Naive B cell (primary cell): ENCODE measurements around the gene TAPBP. TPM values are rescaled to one million over a fixed set of nuclear protein-coding genes. Genes with fewer than 3 reads are reported as not detected.
"Not testable (repeated sequence)": the region's sequence is repeated elsewhere in the genome, so short reads cannot be mapped to it uniquely, and the experiment has no call there.

Source experiments
- ATAC-seq, 2 donors: fragments of 150-1000 bp; cut with Tn5 transposase; 2 replicates each; pipeline ENCODE4 v1.10.0; 2021; ENCODE audit warnings: low read depth in 2 of 2, mild to moderate bottlenecking in 2 of 2, moderate library complexity in 2 of 2
- DNase-seq: peaks from one replicate; pipeline ENCODE4 v3.0.0; 2022
- H3K27ac Mint-ChIP-seq, 6 donors: one replicate each; pipeline ENCODE4 v1.8.0; 2020 to 2022; ENCODE audit warnings: mild to moderate bottlenecking in 6 of 6, mixed read lengths in 6 of 6, moderate library complexity in 5 of 6, inconsistent platforms in 2 of 6
- H3K27me3 Mint-ChIP-seq, 3 donors: one replicate each; pipeline ENCODE4 v1.8.0; 2021 to 2022; ENCODE audit warnings: mixed read lengths in 3 of 3, mild to moderate bottlenecking in 1 of 3
- H3K36me3 Mint-ChIP-seq, 2 donors: one replicate each; pipeline ENCODE4 v1.8.0; 2020 to 2022; ENCODE audit warnings: mixed read lengths in 2 of 2, inconsistent platforms in 1 of 2, mild to moderate bottlenecking in 1 of 2
- H3K4me1 Mint-ChIP-seq, 3 donors: one replicate each; pipeline ENCODE4 v1.8.0; 2020 to 2022; ENCODE audit warnings: mixed read lengths in 3 of 3, inconsistent platforms in 1 of 3, mild to moderate bottlenecking in 1 of 3, moderate library complexity in 1 of 3
- H3K4me3 Mint-ChIP-seq, 8 donors: one replicate each; pipeline ENCODE4 v1.8.0; 2020 to 2022; ENCODE audit warnings: mild to moderate bottlenecking in 8 of 8, mixed read lengths in 8 of 8, moderate library complexity in 8 of 8, inconsistent platforms in 2 of 8
- H3K9me3 Mint-ChIP-seq, 7 donors: one replicate each; pipeline ENCODE4 v1.8.0; 2020 to 2022; ENCODE audit warnings: mixed read lengths in 7 of 7, mild to moderate bottlenecking in 5 of 7, inconsistent platforms in 2 of 7, moderate library complexity in 1 of 7
- polyA plus RNA-seq, 6 donors: library from polyadenylated mRNA; unstranded; fragments of 300-500 nt; fragmentation: Illumina TruSeq; gene quantifications; one replicate each; pipeline ENCODE4 v1.2.3, GENCODE V29; 2021; ENCODE audit warnings: low read depth in 6 of 6

Gene TAPBP
- 100 to 1,000 TPM; 450 to 564 (median 508) TPM for polyA plus RNA-seq

DNA sequence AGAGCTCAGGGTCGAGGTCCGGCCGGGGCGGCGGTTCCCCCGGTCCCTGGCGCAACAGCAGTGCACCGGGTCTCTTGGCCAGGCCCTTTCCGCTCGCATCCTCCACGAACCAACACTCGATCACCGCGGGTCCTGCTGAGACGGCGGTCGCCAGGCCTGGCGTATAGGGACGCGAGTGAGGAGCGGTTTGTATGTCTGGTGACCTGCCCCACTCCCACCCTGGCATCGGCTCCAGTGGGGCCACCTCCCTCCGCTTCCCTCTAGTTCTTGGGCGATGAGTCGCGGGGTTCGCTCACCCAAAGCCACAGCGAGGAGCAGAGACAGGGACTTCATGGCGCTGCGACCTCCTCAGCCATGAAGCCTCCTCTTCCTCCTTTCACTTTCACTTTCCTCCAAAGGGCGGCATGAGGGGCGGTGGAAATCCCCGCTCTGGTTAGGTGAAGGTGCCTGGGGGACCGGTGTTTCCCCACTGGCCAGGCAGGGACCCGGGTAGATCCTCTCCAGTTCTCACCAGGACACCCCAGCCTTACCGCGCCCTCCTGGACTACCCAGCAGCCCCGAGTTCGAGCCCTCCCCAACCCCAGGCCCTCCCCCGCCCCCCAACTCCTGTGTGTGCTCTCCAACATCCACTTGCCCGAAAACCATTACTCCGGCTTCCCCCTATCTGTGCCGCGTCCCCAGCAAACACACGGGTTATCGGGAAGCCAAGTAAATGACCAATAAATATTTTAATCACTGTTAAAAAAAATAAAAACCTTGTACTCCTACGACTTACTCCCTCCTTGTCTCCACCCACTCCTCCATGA is at the start of gene TAPBP:
TSS of gene TAPBP (minus strand) at position 370 of the 806 bp plus-strand sequence. CDS start at position 333, 37 bp downstream.
- Mint-ChIP-seq H3K36me3 (peaks cover 5 to 20% of the 10 kb centered on the region in 2 donors), H3K4me3 (peak within 1 kb of the TSS; percentile 94 to 100 (median 99)), H3K9me3 (no peaks in the 10 kb centered on the region), H3K4me1 (peaks cover 54 to 78% (median 71%) of the 10 kb centered on the region in 3 donors), H3K27ac (peak within 1 kb of the TSS; percentile 99 to 100 (median 100)), H3K27me3 (no peaks in the 10 kb centered on the region)
- DNase-seq (peak; percentile 95), ATAC-seq (peak; percentile 63 to 65)

DNA sequence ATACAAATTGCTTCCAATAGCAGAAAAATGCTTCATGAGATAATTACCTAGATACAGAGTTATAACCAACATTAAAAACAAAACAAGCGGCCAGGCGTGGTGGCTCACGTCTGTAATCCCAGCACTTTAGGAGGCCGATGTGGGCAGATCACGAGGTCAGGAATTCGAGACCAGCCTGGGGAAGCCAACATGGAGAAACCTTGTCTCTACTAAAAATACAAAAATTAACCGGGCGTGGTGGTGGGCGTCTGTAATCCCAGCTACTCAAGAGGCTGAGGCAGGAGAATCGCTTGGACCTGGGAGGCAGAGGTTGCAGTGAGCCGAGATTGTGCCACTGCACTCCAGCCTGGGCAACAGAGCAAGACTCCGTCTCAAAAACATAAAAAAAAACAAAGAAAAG is 49.6 kb upstream of the TAPBP start:
- not testable (repeated sequence) for H3K4me1 Mint-ChIP-seq, H3K4me3 Mint-ChIP-seq, ATAC-seq, H3K36me3 Mint-ChIP-seq, H3K9me3 Mint-ChIP-seq, H3K27ac Mint-ChIP-seq, DNase-seq
- H3K27me3 Mint-ChIP-seq, result peaks cover 0 to 12% (median 4%) of the 10 kb centered on the region in 3 donors

DNA sequence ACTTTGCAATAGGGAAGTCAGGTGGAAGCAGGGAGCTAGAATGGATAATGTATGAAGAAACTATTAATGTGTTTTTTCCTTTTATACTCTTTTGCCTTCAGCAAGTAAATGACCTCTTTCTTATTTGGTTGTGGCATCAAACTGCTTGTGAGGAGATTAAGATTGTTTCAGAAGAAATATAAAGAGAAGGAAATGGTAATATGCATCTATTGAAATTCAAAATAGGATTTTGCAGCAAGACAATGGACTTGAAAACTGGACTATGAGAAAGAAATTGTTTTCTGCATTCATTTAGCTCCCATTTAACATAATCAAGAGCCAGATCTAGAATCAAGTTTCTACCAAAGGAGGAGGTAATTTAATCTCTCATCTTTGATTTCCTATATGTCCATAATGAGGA is 45.5 kb upstream of the TAPBP start:
- DNase-seq, result no peak
- H3K4me3 Mint-ChIP-seq, result no peak overlapping the region
- ATAC-seq, result no peak
- no peaks in the 10 kb centered on the region for H3K36me3 Mint-ChIP-seq
- H3K27me3 Mint-ChIP-seq, result peaks cover 0 to 13% (median 12%) of the 10 kb centered on the region in 3 donors
- H3K27ac Mint-ChIP-seq, result peak overlapping the region in 1 of 6 donors; percentile 86
- H3K4me1 Mint-ChIP-seq, result peaks cover 0 to 8% (median 0%) of the 10 kb centered on the region in 3 donors
- no peaks in the 10 kb centered on the region for H3K9me3 Mint-ChIP-seq

DNA sequence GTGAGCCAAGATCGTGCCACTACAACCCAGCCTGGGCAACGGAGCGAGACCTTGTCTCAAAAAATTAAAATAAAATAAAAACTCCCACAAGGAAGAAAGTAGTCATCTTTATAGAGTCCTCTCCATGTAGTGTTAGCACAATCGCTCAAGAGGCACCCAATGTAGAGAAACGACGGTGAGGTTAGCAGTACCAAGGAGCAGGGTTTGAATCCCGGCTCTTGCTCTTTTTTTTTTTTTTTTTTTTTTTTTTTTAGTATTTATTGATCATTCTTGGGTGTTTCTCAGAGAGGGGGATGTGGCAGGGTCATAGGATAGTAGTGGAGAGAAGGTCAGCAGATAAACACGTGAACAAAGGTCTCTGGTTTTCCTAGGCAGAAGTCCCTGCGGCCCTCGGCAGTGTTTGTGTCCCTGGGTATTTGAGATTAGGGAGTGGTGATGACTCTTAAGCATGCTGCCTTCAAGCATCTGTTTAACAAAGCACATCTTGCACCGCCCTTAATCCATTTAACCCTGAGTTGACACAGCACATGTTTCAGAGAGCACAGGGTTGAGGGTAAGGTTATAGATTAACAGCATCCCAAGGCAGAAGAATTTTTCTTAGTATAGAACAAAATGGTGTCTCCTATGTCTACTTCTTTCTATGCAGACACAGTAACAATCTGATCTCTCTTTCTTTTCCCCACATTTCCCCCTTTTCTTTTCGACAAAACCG is 43.4 kb upstream of the TAPBP start:
- not testable (repeated sequence) for H3K4me3 Mint-ChIP-seq, H3K9me3 Mint-ChIP-seq, H3K27ac Mint-ChIP-seq, ATAC-seq, DNase-seq, H3K36me3 Mint-ChIP-seq, H3K4me1 Mint-ChIP-seq
- peaks cover 0 to 13% (median 12%) of the 10 kb centered on the region in 3 donors for H3K27me3 Mint-ChIP-seq

DNA sequence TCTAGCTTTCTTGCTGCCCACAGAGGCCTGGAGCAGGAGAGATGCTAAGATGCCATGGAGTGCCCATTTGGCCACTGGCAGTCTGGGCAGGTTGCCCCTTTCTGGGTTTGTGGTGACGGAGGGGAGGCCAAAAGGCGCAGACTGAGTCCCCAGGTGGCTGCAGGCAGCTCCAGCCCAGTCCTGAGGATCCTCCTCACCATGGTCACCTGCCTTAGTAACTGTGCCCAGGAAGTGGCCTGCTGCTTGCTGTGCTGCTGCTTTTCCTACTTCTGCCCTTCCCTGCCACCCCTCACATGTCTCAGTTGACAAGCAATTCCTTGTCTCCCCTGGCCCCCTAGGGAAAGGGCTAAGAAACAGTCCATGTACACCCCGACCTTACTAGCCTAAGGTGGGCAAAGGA is 42.4 kb upstream of the TAPBP start:
- Mint-ChIP-seq H3K27me3 (peaks cover 0 to 13% (median 12%) of the 10 kb centered on the region in 3 donors), H3K27ac (no peak overlapping the region), H3K36me3 (no peaks in the 10 kb centered on the region), H3K4me1 (peaks cover 0 to 5% (median 3%) of the 10 kb centered on the region in 3 donors), H3K4me3 (no peak overlapping the region), H3K9me3 (no peaks in the 10 kb centered on the region)
- DNase-seq (no peak), ATAC-seq (no peak)

DNA sequence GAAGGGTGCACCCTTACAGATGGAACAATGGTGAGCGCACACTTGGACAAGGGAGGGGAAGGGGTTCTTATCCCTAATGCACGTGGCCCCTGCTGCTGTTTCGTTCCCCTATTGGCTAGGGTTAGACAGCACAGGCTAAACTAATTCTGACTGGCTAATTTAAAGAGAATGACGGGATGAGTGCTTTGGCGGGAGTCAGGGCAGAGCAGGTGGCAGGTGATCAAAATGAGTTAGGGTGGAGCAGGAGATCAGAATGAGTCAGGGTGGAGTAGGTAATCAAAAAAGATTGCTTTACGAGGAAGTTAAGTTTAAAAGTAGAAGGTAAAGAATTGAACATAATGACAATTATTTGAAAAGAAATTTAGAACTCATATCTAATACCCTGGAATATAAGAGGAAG is 42.0 kb upstream of the TAPBP start:
- peaks cover 0 to 13% (median 12%) of the 10 kb centered on the region in 3 donors for H3K27me3 Mint-ChIP-seq
- not testable (repeated sequence) for DNase-seq, ATAC-seq, H3K4me3 Mint-ChIP-seq, H3K4me1 Mint-ChIP-seq, H3K36me3 Mint-ChIP-seq, H3K27ac Mint-ChIP-seq, H3K9me3 Mint-ChIP-seq

DNA sequence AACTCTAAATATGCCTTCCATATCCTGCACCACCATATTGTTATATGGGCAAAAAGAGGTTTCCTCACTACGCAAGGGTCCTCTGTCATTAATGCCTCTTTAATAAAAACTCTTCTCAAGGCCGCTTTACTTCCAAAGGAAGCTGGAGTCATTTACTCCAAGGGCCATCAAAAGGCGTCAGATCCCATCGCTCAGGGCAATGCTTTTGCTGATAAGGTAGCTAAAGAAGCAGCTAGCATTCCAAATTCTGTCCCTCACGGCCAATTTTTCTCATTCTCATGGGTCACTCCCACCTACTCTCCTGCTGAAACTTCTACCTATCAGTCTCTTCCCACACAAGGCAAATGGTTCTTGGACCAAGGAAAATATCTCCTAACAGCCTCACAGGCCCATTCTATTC is 33.9 kb upstream of the TAPBP start:
- Mint-ChIP-seq H3K27me3 (peaks cover 0 to 3% (median 0%) of the 10 kb centered on the region in 3 donors), H3K36me3 (no peaks in the 10 kb centered on the region), H3K27ac (peak overlapping the region in 3 of 6 donors; percentile 21 to 58 (median 30)), H3K4me3 (peak overlapping the region in 1 of 8 donors; percentile 32), H3K4me1 (peaks cover 33 to 41% (median 34%) of the 10 kb centered on the region in 3 donors), H3K9me3 (no peaks in the 10 kb centered on the region)
- DNase-seq (no peak), ATAC-seq (no peak)

DNA sequence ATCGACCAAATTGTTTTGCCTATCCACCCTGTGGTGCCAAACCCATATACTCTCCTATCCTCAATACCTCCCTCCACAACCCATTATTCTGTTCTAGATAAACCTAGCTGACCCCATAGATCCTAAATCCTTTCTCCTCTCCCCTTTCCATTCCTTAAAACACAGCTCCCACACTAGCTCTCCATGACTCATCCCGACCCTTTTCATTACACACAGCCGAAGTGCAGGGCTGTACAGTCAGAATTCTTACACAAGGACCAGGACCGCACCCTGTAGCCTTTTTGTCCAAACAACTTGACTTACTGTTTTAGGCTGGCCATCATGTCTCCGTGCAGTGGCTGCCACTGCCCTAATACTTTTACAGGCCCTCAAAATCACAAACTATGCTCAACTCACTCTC is 33.1 kb upstream of the TAPBP start:
- not testable (repeated sequence) for H3K27me3 Mint-ChIP-seq

DNA sequence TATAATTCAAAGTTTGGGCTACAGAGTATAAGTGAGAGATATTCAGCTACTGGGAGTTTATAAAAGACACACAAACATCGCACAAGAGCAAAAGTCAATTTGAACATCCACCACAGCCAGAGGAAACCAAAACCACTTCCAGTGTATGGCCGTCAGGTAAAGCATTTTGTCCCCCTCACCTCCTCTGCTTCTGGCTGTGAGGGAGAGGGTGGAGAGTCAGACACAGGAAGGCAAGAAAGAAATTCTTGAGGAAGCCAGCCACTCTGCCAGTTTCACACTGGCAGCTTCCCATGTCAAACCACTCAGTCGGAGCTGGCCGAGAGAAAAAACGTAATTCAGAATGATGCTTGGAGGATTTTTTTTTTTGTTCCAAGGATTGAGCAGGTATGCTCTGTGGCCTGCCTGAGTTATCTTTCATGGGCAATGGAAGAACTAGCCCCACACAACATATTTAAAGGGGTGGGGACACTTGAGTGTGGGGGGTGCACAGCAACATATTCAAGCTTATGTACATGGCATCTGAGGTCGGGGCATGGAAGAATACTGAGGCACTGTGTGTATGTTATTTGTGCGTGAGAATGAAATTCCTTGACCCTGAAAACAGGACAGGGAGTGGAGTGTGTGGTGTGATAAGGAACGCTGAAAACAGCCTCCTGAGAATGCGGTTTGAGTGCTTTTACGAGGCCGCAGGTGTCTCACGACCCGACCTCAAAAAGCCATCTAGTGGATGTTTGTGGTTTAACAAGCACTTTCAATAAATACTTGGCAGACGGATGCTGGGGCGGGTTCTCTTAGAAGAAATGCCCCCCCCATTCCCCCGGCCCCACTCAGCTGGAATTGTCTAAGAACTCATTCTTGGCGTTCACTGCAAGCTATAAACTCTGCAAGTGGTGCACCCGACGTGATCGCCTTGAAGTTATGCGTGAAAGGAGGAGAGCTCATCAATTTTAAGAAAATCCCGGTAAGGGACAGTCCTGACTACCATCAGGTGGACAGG is 31.1 kb upstream of the TAPBP start:
- Mint-ChIP-seq H3K4me1 (peaks cover 38 to 50% (median 50%) of the 10 kb centered on the region in 3 donors), H3K4me3 (peak overlapping the region; percentile 74 to 93 (median 84)), H3K9me3 (no peaks in the 10 kb centered on the region), H3K27ac (peak overlapping the region; percentile 65 to 99 (median 96)), H3K27me3 (peaks cover 0 to 3% (median 0%) of the 10 kb centered on the region in 3 donors), H3K36me3 (no peaks in the 10 kb centered on the region)
- ATAC-seq, result peak; percentile 25 to 27
- DNase-seq, result peak; percentile 79

More for the DNA sequence above, 33.1 kb upstream of the TAPBP start:
- H3K36me3 Mint-ChIP-seq, H3K9me3 Mint-ChIP-seq, ATAC-seq, DNase-seq: not testable (repeated sequence)
- Mint-ChIP-seq H3K4me1 (peaks cover 33 to 41% (median 34%) of the 10 kb centered on the region in 3 donors), H3K27ac (peak overlapping the region in 2 of 6 donors; percentile 38 to 50), H3K4me3 (peak overlapping the region in 3 of 8 donors; percentile 5 to 31 (median 29))

DNA sequence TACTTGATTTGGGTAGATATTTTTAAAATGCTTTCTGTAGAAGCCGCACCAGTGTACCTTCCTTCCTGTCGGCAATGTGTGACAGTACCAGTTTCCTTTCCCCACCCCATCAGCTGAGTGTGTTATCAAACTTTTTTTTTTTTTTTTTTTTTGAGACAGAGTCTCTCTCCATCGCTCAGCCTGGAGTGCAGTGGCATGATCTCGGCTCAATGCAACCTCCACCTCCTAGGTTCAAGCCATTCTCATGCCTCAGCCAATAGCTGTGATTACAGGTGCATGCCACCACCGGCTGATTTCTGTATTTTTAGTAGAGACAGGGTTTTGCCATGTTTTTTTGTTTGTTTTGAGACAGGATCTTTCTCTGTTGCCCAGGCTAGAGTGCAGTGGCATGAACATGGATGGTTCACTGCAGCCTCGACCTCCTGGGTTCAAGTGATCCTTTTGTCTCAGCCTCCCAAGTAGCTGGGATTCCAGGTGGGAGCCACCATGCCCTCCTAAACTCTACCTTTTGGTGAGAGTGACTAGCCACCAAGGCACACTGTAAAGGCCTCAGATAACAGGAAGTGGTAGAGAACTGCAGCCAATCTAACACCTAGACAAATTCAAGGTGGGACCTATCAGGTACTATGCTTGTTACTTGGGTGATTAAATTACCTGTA is 30.2 kb upstream of the TAPBP start:
- Mint-ChIP-seq H3K27ac (peak overlapping the region; percentile 93 to 99 (median 96)), H3K36me3 (no peaks in the 10 kb centered on the region), H3K9me3 (no peaks in the 10 kb centered on the region), H3K4me3 (peak overlapping the region; percentile 74 to 93 (median 88)), H3K27me3 (peaks cover 0 to 3% (median 0%) of the 10 kb centered on the region in 3 donors), H3K4me1 (peaks cover 37 to 59% (median 58%) of the 10 kb centered on the region in 3 donors)
- peak; percentile 82 for DNase-seq
- ATAC-seq, result peak; percentile 84 to 85

DNA sequence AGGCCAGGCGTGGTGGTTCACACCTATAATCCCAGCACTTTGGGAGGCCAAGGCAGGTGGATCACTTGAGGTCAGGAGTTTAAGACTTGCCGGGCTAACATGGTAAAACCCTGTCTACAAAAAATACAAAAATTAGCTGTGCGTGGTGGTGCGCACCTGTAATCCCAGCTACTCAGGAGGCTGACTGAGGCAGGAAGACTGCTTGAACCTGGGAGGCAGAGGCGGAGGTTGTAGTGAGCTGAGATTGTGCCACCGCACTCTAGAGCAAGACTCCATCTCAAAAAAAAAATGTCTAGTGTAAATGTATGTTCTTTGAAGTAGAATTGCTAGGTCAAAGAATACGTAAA is 29.7 kb upstream of the TAPBP start:
- not testable (repeated sequence) for ATAC-seq, H3K9me3 Mint-ChIP-seq, H3K27me3 Mint-ChIP-seq, H3K36me3 Mint-ChIP-seq, DNase-seq
- H3K27ac Mint-ChIP-seq, result peak overlapping the region; percentile 93 to 99 (median 96)
- H3K4me1 Mint-ChIP-seq, result peaks cover 35 to 63% (median 63%) of the 10 kb centered on the region in 3 donors
- peak overlapping the region; percentile 74 to 93 (median 88) for H3K4me3 Mint-ChIP-seq

DNA sequence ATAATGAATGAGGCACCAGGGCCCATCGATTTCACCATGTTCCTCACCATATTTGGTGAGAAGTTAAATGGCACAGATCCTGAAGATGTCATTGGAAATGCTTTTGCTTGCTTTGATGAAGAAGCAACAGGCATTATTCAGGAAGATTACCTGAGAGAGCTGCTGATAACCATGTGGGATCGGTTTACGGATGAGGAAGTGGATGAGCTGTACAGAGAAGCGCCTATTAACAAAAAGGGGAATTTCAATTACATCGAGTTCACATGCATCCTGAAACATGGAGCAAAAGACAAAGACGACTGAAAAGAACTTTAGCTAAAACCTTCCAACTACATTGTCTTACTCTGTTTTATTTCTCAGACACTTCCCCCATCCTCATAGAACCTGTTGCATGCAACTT is 25.3 kb upstream of the TAPBP start:
- Mint-ChIP-seq H3K4me1 (peaks cover 23 to 57% (median 49%) of the 10 kb centered on the region in 3 donors), H3K27ac (peak overlapping the region in 1 of 6 donors; percentile 27), H3K36me3 (no peaks in the 10 kb centered on the region), H3K9me3 (no peaks in the 10 kb centered on the region), H3K4me3 (peak overlapping the region in 1 of 8 donors; percentile 23), H3K27me3 (no peaks in the 10 kb centered on the region)
- no peak for ATAC-seq
- DNase-seq, result no peak
